Endothelial cell (in vitro differentiated cells): Measurements from ENCODE around the gene LRRC2. TPM values are rescaled to one million over a fixed set of nuclear protein-coding genes. Genes with fewer than 3 reads are reported as not detected.

Experiments
- DNase-seq: peaks from one replicate; pipeline ENCODE4 v3.0.0; 2021; ENCODE audit warnings: low spot score
- H3K27ac Mint-ChIP-seq: one replicate; pipeline ENCODE4 v1.8.0; 2021; ENCODE audit warnings: mixed read lengths, inconsistent platforms; ENCODE audit not compliant: unreplicated experiment
- H3K27me3 Mint-ChIP-seq: one replicate; pipeline ENCODE4 v1.8.0; 2021; ENCODE audit warnings: mild to moderate bottlenecking, moderate library complexity, mixed read lengths, inconsistent platforms; ENCODE audit not compliant: unreplicated experiment
- H3K36me3 Mint-ChIP-seq: one replicate; pipeline ENCODE4 v1.8.0; 2021; ENCODE audit warnings: mild to moderate bottlenecking, low read depth, mixed read lengths, inconsistent platforms; ENCODE audit not compliant: unreplicated experiment
- H3K4me1 Mint-ChIP-seq: one replicate; pipeline ENCODE4 v1.8.0; 2021; ENCODE audit warnings: mild to moderate bottlenecking, mixed read lengths, inconsistent platforms; ENCODE audit not compliant: unreplicated experiment
- H3K4me3 Mint-ChIP-seq: one replicate; pipeline ENCODE4 v1.8.0; 2021; ENCODE audit warnings: mild to moderate bottlenecking, mixed read lengths, inconsistent platforms; ENCODE audit not compliant: unreplicated experiment
- H3K9me3 Mint-ChIP-seq: one replicate; pipeline ENCODE4 v1.8.0; 2021; ENCODE audit warnings: mixed read lengths, inconsistent platforms; ENCODE audit not compliant: unreplicated experiment
- total RNA-seq: library from RNA; stranded (reverse); fragmentation: NEBNext Ultra II Directional; extraction: Animal tissue kit (Norgen Biotek cat#: 25700); gene quantifications from one replicate; pipeline ENCODE4 v1.2.1, GENCODE V29; 2021; ENCODE audit not compliant: unreplicated experiment
- TF ChIP-seq, protein P1 (sequence below): fragments of 200-600 bp; sonication (generic); IDR thresholded peaks from one replicate; pipeline ENCODE4 v1.5.0; 2021; ENCODE audit warnings: antibody characterized with exemption; ENCODE audit not compliant: unreplicated experiment

LRRC2 gene
- total RNA-seq, 1 donor from 2014 or later = 0.23 TPM

DNA sequence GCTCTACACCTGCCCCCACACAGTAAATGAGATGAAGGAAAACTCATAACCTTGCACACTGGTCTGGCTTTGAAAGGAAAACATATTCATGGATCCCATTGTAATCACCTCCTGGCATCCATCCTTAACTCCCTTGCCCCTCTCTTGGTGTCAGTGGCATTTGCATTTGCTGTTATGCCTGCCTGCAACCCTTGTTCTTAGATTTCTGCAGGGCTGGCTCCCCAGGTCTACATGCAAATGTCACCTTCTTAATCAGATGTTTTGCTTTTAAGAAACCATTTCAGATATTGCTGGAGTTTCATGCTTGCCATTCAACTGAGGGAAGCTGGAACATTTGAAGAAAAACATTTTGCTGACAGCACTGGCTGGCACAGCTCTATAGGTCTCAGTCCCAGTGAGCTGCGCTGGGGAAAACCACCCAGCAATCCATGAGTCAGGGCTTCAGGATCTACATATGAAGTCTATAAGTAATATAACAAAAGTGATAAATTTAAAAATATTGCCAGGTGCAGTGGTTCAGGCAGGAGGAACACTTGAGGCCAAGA is 19.1 kb downstream of the LRRC2 start:
- Mint-ChIP-seq H3K36me3 (no peaks in the 10 kb centered on the region), H3K27me3 (no peaks in the 10 kb centered on the region), H3K4me1 (no peaks in the 10 kb centered on the region), H3K27ac (no peak overlapping the region), H3K9me3 (no peaks in the 10 kb centered on the region), H3K4me3 (no peak overlapping the region)
- DNase-seq = no peak
- TF ChIP-seq, protein P1, sequence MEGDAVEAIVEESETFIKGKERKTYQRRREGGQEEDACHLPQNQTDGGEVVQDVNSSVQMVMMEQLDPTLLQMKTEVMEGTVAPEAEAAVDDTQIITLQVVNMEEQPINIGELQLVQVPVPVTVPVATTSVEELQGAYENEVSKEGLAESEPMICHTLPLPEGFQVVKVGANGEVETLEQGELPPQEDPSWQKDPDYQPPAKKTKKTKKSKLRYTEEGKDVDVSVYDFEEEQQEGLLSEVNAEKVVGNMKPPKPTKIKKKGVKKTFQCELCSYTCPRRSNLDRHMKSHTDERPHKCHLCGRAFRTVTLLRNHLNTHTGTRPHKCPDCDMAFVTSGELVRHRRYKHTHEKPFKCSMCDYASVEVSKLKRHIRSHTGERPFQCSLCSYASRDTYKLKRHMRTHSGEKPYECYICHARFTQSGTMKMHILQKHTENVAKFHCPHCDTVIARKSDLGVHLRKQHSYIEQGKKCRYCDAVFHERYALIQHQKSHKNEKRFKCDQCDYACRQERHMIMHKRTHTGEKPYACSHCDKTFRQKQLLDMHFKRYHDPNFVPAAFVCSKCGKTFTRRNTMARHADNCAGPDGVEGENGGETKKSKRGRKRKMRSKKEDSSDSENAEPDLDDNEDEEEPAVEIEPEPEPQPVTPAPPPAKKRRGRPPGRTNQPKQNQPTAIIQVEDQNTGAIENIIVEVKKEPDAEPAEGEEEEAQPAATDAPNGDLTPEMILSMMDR = no peak

DNA sequence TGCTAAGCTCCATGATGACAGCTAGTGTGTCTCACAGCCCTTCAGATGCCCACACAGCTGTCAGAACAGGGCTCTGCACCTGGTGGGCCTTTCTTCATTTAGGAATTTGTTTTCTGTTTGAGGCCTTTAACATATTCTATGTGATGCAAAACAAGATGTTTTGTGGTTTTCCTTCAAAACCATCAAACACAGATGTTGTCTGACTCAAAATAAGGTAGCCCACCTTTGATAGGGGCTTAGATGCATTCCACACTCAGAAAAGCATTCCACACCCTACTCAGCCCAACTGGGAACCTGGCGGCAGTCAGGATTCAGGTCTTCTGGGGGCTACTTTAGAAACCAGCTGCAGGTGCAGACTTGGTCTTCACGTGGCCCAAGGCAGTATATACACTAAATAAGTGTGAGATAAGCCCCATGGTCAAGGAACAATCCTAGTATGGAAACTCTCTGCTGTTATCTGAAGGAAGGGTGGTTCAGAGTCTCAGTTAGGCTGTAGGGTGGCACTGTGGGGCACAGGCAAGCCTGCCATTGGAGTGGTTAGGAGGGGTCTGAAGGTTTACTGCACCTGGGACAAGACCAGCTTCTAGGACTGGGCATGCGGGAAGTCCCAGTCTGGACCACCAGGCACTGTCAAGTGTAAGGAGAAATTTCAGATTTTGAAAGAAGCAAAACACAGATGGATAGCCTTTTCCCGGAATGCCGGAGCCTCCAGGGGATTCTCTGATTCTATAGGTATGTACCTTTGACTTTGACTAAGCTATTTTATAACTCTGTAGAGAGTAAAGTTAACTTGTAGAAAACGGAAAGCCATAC is 20.1 kb downstream of the LRRC2 start:
- no peak for DNase-seq

DNA sequence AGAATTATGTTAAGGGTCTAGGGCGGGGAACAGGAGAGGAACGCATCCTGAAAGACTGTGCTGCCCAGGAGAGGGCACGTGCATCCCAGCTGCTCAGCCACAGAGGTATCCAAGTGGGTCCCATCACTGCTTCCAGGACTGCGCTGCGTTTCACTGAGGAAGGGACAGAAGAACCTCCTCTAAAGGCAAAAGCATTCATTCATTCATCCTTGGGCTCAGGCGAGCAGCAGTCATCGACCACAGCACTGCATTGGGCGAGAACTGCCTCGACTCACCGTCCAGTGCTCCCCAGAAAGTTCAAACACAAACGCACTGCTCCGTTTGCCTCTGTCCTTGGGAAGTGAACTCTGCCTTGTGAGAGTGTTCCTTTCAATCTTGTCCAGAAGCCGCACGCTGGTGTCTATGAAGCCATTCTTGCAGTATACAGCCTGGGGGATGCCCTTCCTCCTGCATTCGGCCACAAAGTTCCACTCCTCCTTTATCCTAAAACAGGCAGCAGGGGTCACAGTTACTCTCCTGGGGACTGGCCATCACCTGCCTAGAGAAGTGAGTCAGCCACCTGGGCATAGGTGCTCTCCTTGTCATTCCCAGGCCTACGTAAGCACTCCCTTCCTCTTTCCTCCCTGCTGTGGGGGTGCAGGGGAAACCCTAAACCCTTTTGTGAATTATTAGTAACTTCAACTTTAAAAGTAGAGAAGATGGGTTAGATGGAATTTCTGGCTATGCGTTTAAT is 21.2 kb downstream of the LRRC2 start:
- no peak for DNase-seq
- H3K36me3 Mint-ChIP-seq = no peaks in the 10 kb centered on the region
- no peak overlapping the region for H3K4me3 Mint-ChIP-seq
- no peaks in the 10 kb centered on the region for H3K27me3 Mint-ChIP-seq
- H3K4me1 Mint-ChIP-seq = no peaks in the 10 kb centered on the region
- no peaks in the 10 kb centered on the region for H3K9me3 Mint-ChIP-seq
- TF ChIP-seq, protein P1 = no peak
- no peak overlapping the region for H3K27ac Mint-ChIP-seq

More for the DNA sequence above, 20.1 kb downstream of the LRRC2 start:
- Mint-ChIP-seq H3K9me3 (no peaks in the 10 kb centered on the region), H3K27me3 (no peaks in the 10 kb centered on the region), H3K36me3 (no peaks in the 10 kb centered on the region), H3K27ac (no peak overlapping the region), H3K4me3 (no peak overlapping the region), H3K4me1 (no peaks in the 10 kb centered on the region)
- TF ChIP-seq, protein P1 = no peak

DNA sequence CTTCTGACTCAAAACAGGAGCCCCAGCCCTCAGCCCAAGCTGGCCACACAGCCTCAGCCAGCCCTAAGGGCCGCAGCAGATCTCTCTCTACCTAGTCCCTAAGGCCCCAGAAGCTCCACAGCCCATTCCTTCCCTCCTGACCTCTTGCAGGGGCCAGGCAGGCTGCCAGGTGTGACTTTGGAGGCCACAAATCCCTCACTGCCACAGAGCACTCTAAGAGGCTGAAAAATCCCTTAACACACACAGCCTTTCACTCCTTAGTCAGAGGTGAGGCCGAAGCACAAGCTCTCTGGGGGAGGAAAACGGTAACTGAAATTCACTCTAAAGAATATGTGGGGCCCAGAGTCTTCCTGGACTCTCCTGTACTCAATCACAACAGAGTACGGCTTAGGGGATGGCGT is 23.3 kb downstream of the LRRC2 start:
- no peak for DNase-seq
- no peaks in the 10 kb centered on the region for H3K9me3 Mint-ChIP-seq
- H3K4me3 Mint-ChIP-seq = no peak overlapping the region
- no peak overlapping the region for H3K27ac Mint-ChIP-seq
- TF ChIP-seq, protein P1 = no peak
- peaks cover 15% of the 10 kb centered on the region for H3K4me1 Mint-ChIP-seq
- H3K27me3 Mint-ChIP-seq = no peaks in the 10 kb centered on the region
- no peaks in the 10 kb centered on the region for H3K36me3 Mint-ChIP-seq
